Measurements from ENCODE around the gene STK4.

DNA sequence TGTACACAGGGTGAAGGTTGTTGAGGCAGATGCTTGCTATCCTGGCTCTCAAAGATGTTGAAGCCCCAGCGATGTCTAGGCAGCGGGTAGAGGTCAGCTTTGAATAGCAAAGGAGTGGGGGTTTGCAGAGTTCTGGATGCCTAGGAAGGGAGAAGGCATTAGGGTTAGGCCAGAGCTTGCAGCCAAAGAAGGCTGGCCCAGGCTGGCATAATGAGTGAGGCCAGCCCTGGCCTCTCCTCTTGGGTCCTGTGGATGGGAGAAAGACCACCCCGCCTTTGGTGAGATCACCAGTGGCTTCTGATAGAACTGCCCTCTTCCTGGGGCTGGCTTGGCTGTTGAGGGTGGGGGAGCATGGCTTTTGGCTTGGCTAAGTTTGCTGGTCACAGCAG, 149.1 kb downstream of the STK4 start:
- TF ChIP-seq, protein P1, sequence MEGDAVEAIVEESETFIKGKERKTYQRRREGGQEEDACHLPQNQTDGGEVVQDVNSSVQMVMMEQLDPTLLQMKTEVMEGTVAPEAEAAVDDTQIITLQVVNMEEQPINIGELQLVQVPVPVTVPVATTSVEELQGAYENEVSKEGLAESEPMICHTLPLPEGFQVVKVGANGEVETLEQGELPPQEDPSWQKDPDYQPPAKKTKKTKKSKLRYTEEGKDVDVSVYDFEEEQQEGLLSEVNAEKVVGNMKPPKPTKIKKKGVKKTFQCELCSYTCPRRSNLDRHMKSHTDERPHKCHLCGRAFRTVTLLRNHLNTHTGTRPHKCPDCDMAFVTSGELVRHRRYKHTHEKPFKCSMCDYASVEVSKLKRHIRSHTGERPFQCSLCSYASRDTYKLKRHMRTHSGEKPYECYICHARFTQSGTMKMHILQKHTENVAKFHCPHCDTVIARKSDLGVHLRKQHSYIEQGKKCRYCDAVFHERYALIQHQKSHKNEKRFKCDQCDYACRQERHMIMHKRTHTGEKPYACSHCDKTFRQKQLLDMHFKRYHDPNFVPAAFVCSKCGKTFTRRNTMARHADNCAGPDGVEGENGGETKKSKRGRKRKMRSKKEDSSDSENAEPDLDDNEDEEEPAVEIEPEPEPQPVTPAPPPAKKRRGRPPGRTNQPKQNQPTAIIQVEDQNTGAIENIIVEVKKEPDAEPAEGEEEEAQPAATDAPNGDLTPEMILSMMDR (IDR thresholded peaks at IDR 0.05) = no peak
- no peak for TF ChIP-seq POLR2A (IDR thresholded peaks at IDR 0.05)

Data from adrenal gland (tissue), 5 donors.